IMR-90 (cell line): ENCODE data around the gene CUL3. TPM values are rescaled to one million over a fixed set of nuclear protein-coding genes. Genes with fewer than 3 reads are reported as not detected.

Experiments used
- ATAC-seq: fragments of 200-7000 bp; cut with Tn5 transposase; 2 replicates; pipeline ENCODE4 v1.9.1; 2020; ENCODE audit warnings: low read depth, mild to moderate bottlenecking, moderate library complexity
- BruUV-seq: library from RNA; stranded (reverse); fragments of 400-500 nt; replicated peaks from 2 replicates; lab custom pipeline; 2021; lab: Mats Ljungman, UMichigan
- CTCF ChIA-PET: fragments of 300-600 bp; formaldehyde crosslinking; extraction: SDS; loops from one replicate; lab custom pipeline; 2021; ENCODE audit warnings: antibody characterized with exemption; lab: Yijun Ruan, JAX
- POLR2A ChIA-PET: fragments of 300-600 bp; sonication (Branson Sonifier 250); formaldehyde crosslinking; loops from one replicate; lab custom pipeline; 2022; ENCODE audit warnings: antibody characterized with exemption; ENCODE audit not compliant: unreplicated experiment; lab: Charles Lee
- DNase-seq: peaks from one replicate; pipeline ENCODE4 v3.0.0; 2013
- H2AFZ ChIP-seq: replicated peaks from 2 replicates; pipeline ENCODE3; 2013; ENCODE audit warnings: low read length, mild to moderate bottlenecking; ENCODE audit not compliant: poor library complexity
- H2AK5ac ChIP-seq: 2 replicates; pipeline ENCODE4 v1.6.1; 2013; ENCODE audit warnings: low read depth, low read length, inconsistent platforms
- H2AK9ac ChIP-seq: replicated peaks from 2 replicates; pipeline ENCODE3; 2013; ENCODE audit warnings: mild to moderate bottlenecking, low read depth, low read length, moderate library complexity; ENCODE audit not compliant: poor library complexity
- H2BK120ac ChIP-seq: 2 replicates; pipeline ENCODE4 v1.6.1; 2013; ENCODE audit warnings: low read depth, low read length, inconsistent platforms
- H2BK15ac ChIP-seq: 3 replicates; pipeline ENCODE4 v1.6.1; 2013; ENCODE audit warnings: low read depth, low read length, inconsistent platforms
- H2BK20ac ChIP-seq: 2 replicates; pipeline ENCODE4 v1.6.1; 2013; ENCODE audit warnings: low read depth, mild to moderate bottlenecking, inconsistent platforms, low read length, moderate library complexity
- H2BK5ac ChIP-seq: 2 replicates; pipeline ENCODE4 v1.6.1; 2013; ENCODE audit warnings: mild to moderate bottlenecking, low read depth, low read length, inconsistent platforms; ENCODE audit not compliant: poor library complexity, severe bottlenecking
- H3K14ac ChIP-seq: replicated peaks from 2 replicates; pipeline ENCODE4 v1.6.1; 2013; ENCODE audit warnings: low read depth, low read length, inconsistent platforms
- H3K18ac ChIP-seq: 2 replicates; pipeline ENCODE4 v1.6.1; 2013; ENCODE audit warnings: low read depth, low read length, control low read depth
- H3K23ac ChIP-seq: 2 replicates; pipeline ENCODE4 v1.6.1; 2013; ENCODE audit warnings: low read depth, low read length, inconsistent platforms
- H3K27ac ChIP-seq: 2 replicates; pipeline ENCODE4 v1.5.1; 2013; ENCODE audit warnings: mild to moderate bottlenecking, control low read depth, low read length; ENCODE audit not compliant: insufficient read depth
- H3K27me3 ChIP-seq: 2 replicates; pipeline ENCODE4 v1.6.1; 2013; ENCODE audit warnings: low read length; ENCODE audit not compliant: control insufficient read depth, insufficient read depth
- H3K36me3 ChIP-seq: 2 replicates; pipeline ENCODE4 v1.6.1; 2013; ENCODE audit warnings: low read length, mixed read lengths; ENCODE audit not compliant: control insufficient read depth, insufficient read depth
- H3K4ac ChIP-seq: 2 replicates; pipeline ENCODE4 v1.6.1; 2013; ENCODE audit warnings: low read depth, low read length, inconsistent platforms
- H3K4me1 ChIP-seq: 2 replicates; pipeline ENCODE4 v1.6.1; 2013; ENCODE audit warnings: low read length, mixed read lengths; ENCODE audit not compliant: control insufficient read depth, insufficient read depth
- H3K4me2 ChIP-seq: 2 replicates; pipeline ENCODE4 v1.6.1; 2013; ENCODE audit warnings: low read depth, mild to moderate bottlenecking, control low read depth, low read length, moderate library complexity
- H3K4me3 ChIP-seq: 2 replicates; pipeline ENCODE4 v1.5.1; 2013; ENCODE audit warnings: low read depth, mild to moderate bottlenecking, control low read depth, low read length, moderate library complexity; ENCODE audit not compliant: insufficient read depth
- H3K56ac ChIP-seq: 2 replicates; pipeline ENCODE4 v1.6.1; 2013; ENCODE audit warnings: low read length, inconsistent platforms; ENCODE audit not compliant: insufficient read depth; ENCODE audit errors: extremely low read depth
- H3K79me1 ChIP-seq, 2 experiments: 2 replicates each; pipeline ENCODE4 v1.6.1; 2013; ENCODE audit warnings: low read length in 2 of 2, inconsistent platforms in 1 of 2, low read depth in 1 of 2
- H3K9ac ChIP-seq: 2 replicates; pipeline ENCODE4 v1.6.1; 2013; ENCODE audit warnings: low read depth, low read length, control low read depth
- H3K9me1 ChIP-seq: 2 replicates; pipeline ENCODE4 v1.6.1; 2013; ENCODE audit warnings: low read length, inconsistent platforms; ENCODE audit not compliant: insufficient read depth
- H3K9me3 ChIP-seq: 2 replicates; pipeline ENCODE4 v1.6.1; 2013; ENCODE audit warnings: low read length; ENCODE audit not compliant: control insufficient read depth, insufficient read depth
- H4K20me1 ChIP-seq: 2 replicates; pipeline ENCODE4 v1.6.1; 2013; ENCODE audit warnings: low read length, inconsistent platforms; ENCODE audit not compliant: insufficient read depth
- H4K5ac ChIP-seq: 2 replicates; pipeline ENCODE4 v1.6.1; 2013; ENCODE audit warnings: mild to moderate bottlenecking, low read depth, low read length, control low read depth
- H4K8ac ChIP-seq, 2 experiments: 2 replicates each; pipeline ENCODE4 v1.6.1; 2013; ENCODE audit warnings: low read depth in 2 of 2, low read length in 2 of 2, control low read depth in 1 of 2, inconsistent platforms in 1 of 2
- H4K91ac ChIP-seq: 2 replicates; pipeline ENCODE4 v1.6.1; 2013; ENCODE audit warnings: low read depth, low read length, inconsistent platforms; ENCODE audit not compliant: insufficient read depth
- BHLHE40 ChIP-seq: fragments of 150-350 bp; IDR thresholded peaks from 2 replicates; pipeline ENCODE4 v1.6.1; 2016; ENCODE audit warnings: mild to moderate bottlenecking, low read depth, low read length
- CEBPB ChIP-seq: IDR thresholded peaks from 2 replicates; pipeline ENCODE4 v1.6.1; 2012; ENCODE audit warnings: low read depth, low read length, improper control_type of control experiment
- CHD1 ChIP-seq: IDR thresholded peaks from 2 replicates; pipeline ENCODE4 v1.6.1; 2012; ENCODE audit warnings: low read depth, low read length, improper control_type of control experiment
- CTCF ChIP-seq: conservative IDR thresholded peaks from 2 replicates; pipeline ENCODE4 v1.5.1; 2012; ENCODE audit warnings: mild to moderate bottlenecking, low read depth, low read length, improper control_type of control experiment
- ELK1 ChIP-seq: fragments of 150-350 bp; IDR thresholded peaks from 2 replicates; pipeline ENCODE4 v1.6.1; 2016; ENCODE audit warnings: low read depth, mild to moderate bottlenecking, low read length, moderate library complexity, borderline replicate concordance
- FOS ChIP-seq: fragments of 150-350 bp; IDR thresholded peaks from 2 replicates; pipeline ENCODE4 v1.6.1; 2016; ENCODE audit warnings: low read depth, low read length
- MAFK ChIP-seq: IDR thresholded peaks from 2 replicates; pipeline ENCODE4 v1.6.1; 2012; ENCODE audit warnings: low read depth, low read length, improper control_type of control experiment
- MAZ ChIP-seq: IDR thresholded peaks from 2 replicates; pipeline ENCODE4 v1.6.1; 2012; ENCODE audit warnings: low read depth, mild to moderate bottlenecking, low read length, improper control_type of control experiment, moderate library complexity, borderline replicate concordance
- MXI1 ChIP-seq: IDR thresholded peaks from 2 replicates; pipeline ENCODE4 v1.6.1; 2012; ENCODE audit warnings: low read depth, mild to moderate bottlenecking, low read length, moderate library complexity, borderline replicate concordance
- NFE2L2 ChIP-seq: fragments of 150-350 bp; IDR thresholded peaks from 2 replicates; pipeline ENCODE4 v1.6.1; 2016; ENCODE audit warnings: low read depth, mild to moderate bottlenecking, low read length
- POLR2A ChIP-seq: IDR thresholded peaks from 2 replicates; pipeline ENCODE4 v1.6.1; 2012; ENCODE audit warnings: mild to moderate bottlenecking, low read depth, low read length
- RAD21 ChIP-seq: IDR thresholded peaks from 2 replicates; pipeline ENCODE4 v1.6.1; 2012; ENCODE audit warnings: low read length, improper control_type of control experiment
- RFX5 ChIP-seq: IDR thresholded peaks from 2 replicates; pipeline ENCODE4 v1.8.0; 2012; ENCODE audit warnings: low read depth, mild to moderate bottlenecking, low read length, moderate library complexity
- SMC3 ChIP-seq: fragments of 150-350 bp; IDR thresholded peaks from 2 replicates; pipeline ENCODE4 v1.6.1; 2016; ENCODE audit warnings: low read depth, mild to moderate bottlenecking, antibody characterized with exemption, low read length, moderate library complexity
- USF2 ChIP-seq: fragments of 150-350 bp; IDR thresholded peaks from 2 replicates; pipeline ENCODE4 v1.6.1; 2017; ENCODE audit warnings: mild to moderate bottlenecking, antibody characterized with exemption, low read length, low read depth
- WGBS, 2 experiments: methylation state at CpG; one replicate each; pipeline versions ENCODE4 v1.1.5 to v1.1.7; 2013; ENCODE audit warnings: missing lambda C conversion rate in 2 of 2; ENCODE audit not compliant: insufficient read length in 1 of 2; ENCODE audit errors: extremely low coverage in 2 of 2; 5-methylcytosine and 5-hydroxymethylcytosine counted together
- dilution Hi-C: fragments of 300-500 bp; cut with HindIII; formaldehyde crosslinking; loops from one replicate; pipeline ENCODE4 v1.14.3; 2018; ENCODE audit warnings: low sequenced_read_pairs; ENCODE audit not compliant: unreplicated experiment
- in situ Hi-C: fragments of 300-500 bp; cut with MboI; formaldehyde crosslinking; loops from 3 replicates; pipeline ENCODE4 v1.14.3; 2019; ENCODE audit warnings: low sequenced_read_pairs, inconsistent platforms, mixed read lengths
- intact Hi-C: fragments of 100-400 bp; cut with micrococcal nuclease; formaldehyde crosslinking; loops from 2 replicates; pipeline ENCODE4 v1.10.0; 2022
- polyA plus RNA-seq, 3 experiments: library from polyadenylated mRNA; depleted of rRNA; stranded (reverse); fragments of >200 nt; gene quantifications; 2 replicates each; pipeline ENCODE4 v1.2.3, GENCODE V29; 2012; ENCODE audit warnings: low replicate concordance in 1 of 3
- total RNA-seq: library from RNA; depleted of rRNA; stranded (reverse); fragments of >200 nt; gene quantifications from 2 replicates; pipeline ENCODE4 v1.2.3, GENCODE V29; 2012

Gene CUL3
- total and polyA plus RNA-seq, 2 of the 4 experiments (the other 2 are of a cell fraction), result 33.7 to 45.7 TPM

- Histone ChIP-seq H3K9me1 (peaks cover 2% of the 10 kb centered on the region), H2BK20ac (no peak overlapping the region), H2BK120ac (no peak overlapping the region), H4K91ac (no peak overlapping the region), H3K4me1 (peaks cover 6% of the 10 kb centered on the region; the same call in 1 of the 2 replicates), H3K79me1 (peaks cover 26 to 71% of the 10 kb centered on the region in 2 experiments; a peak in 3 of 4 replicates), H3K4me3 (no peak overlapping the region), H3K18ac (no peak overlapping the region), H3K27ac (no peak overlapping the region), H4K8ac (no peak overlapping the region), H3K14ac (no peak overlapping the region), H2BK5ac (no peak overlapping the region), H2AK9ac (no peak overlapping the region), H3K36me3 (peaks cover 8% of the 10 kb centered on the region), H3K9me3 (peaks cover 2% of the 10 kb centered on the region; the same call in 1 of the 2 replicates), H3K23ac (no peak overlapping the region), H3K56ac (no peak overlapping the region), H4K20me1 (peaks cover 93% of the 10 kb centered on the region), H3K27me3 (no peaks in the 10 kb centered on the region), H2AFZ (no peak overlapping the region), H4K5ac (no peak overlapping the region), H3K4me2 (no peak overlapping the region), H3K4ac (no peak overlapping the region), H2AK5ac (no peak overlapping the region), H2BK15ac (no peak overlapping the region), H3K9ac (no peak overlapping the region)
- POLR2A ChIA-PET, result no interaction called here
- in situ Hi-C loops (loop anchor here (25.0 kb wide), 1 partner anchor 976 kb away; no protein-coding TSS in a partner anchor), intact Hi-C loops (no loop called here), dilution Hi-C loops (no loop called here)
- ATAC-seq, result no peak
- BruUV-seq, result no TSS peak
- CTCF ChIA-PET, result interaction anchor here (0.7 kb wide), 1 partner anchor 1395 kb away, joined by 3 read pairs; no protein-coding TSS in a partner anchor
- no CpG with 5 or more reads among the region's 4 CpGs for WGBS, 2 experiments
- no peak for DNase-seq
- TF ChIP-seq CHD1 (no peak), FOS (no peak), RAD21 (no peak), BHLHE40 (no peak), CTCF (no peak), POLR2A (no peak), ELK1 (no peak), SMC3 (no peak), USF2 (no peak), CEBPB (no peak), MXI1 (no peak), MAZ (no peak), RFX5 (no peak), NFE2L2 (no peak), MAFK (no peak)
Measured at GRCh38 chr2:224562831-224563230, 22.3 kb downstream of the CUL3 start.
